AG09319 (cell line): Measurements from ENCODE around the gene CEBPE.

Experiments used
- DNase-seq: peaks from one replicate; pipeline ENCODE4 v3.0.0-alpha.2; 2010; ENCODE audit warnings: low read depth; ENCODE audit errors: extremely low read depth
- CTCF ChIP-seq: IDR thresholded peaks from 2 replicates; pipeline ENCODE4 v1.5.1; 2011; ENCODE audit warnings: low read depth, mild to moderate bottlenecking, inconsistent platforms, low read length, moderate library complexity

CEBPE gene

DNA sequence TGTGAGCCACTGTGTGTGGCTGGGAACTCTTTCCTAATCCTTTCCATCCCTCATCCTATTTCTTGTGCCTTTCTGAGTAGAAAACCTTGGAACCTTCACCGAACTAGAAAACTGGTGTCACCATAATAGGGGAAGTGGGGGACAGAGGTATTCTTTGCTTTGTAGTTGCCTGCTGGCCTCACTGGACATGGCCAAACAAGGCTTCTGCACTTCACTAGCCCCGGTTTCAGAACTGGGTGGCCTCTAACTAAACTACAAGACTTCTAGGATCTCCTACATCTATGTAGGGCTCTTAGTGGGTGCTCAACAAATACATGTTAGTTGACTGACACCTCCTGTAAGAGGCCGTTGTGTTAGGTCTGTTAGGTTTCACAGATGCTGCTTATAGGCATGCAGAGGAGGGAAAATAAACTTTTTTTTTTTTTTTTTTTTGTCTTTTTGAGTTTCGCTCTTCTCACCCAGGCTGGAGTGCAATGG, 13.7 kb downstream of the CEBPE start:
- TF ChIP-seq CTCF = no peak
- no peak for DNase-seq

DNA sequence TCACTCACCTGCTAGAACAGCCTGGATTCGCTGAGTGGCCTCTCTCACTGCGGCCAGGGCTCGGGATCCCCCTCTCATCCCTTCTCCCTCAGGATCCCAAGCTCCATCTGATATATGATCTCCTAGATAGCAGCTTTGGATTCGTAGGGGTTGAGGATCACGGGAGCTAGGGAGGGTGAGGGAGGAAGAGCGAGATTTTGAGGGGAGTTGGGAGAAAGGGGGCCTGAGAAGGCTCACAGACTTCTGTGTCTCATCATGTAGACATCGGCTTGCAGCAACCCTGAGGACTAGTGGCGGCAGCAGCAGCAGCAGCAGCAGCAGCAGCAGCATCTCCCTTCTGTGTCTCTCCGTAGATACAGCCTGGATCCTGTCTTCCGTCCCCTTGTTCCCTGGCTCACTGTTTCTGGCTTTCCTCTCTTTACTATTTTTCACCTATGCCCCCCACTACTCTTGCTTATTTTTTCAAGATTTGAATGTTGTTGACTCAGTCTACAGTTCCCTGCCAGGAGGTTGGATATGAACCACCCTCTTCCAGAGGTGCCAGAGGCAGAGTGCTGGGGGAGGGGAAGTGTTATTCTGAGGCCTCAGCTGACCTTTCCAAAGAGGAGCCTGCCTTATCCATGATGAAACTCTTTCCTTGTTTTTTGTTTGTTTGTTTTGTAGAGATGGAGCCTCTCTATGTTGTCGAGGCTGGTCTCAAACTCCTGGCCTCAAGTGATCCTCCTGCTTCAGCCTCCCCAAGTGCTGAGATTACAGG, 14.3 kb downstream of the CEBPE start, which contains the start of gene CIROP:
Gene CIROP, minus strand, starts transcription at position 399 of the 757 bp plus-strand sequence. Its CDS starts 69 bp downstream, at position 330.
- no peak for TF ChIP-seq CTCF
- DNase-seq = no peak

- no peak for TF ChIP-seq CTCF
- DNase-seq = no peak
These were observed 14.9 kb downstream of the CEBPE start for GRCh38 chr14:23104070-23104590.

GRCh38 chr14:23103581-23103980, 15.5 kb downstream of the CEBPE start:
- TF ChIP-seq CTCF = no peak
- DNase-seq = no peak

DNA sequence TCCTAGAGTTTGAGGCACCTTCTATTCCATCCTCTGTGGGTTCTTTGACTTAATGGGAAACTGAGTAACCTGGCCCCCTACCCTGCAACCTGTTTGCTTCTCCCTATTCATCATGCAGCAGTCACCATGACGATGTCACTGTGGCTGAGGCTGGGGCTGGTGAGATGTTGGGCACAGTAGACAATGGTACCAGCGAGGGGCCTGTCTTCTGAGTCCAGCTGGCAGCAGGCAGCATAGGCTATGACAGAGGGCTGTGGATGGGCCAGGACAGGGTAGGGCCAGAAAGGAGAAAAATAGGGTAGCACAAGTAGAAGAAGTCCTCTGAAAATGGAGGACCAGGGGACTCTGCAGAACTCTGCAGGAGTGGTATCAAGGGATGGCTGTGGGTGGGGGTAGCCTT, 16.3 kb downstream of the CEBPE start:
- TF ChIP-seq CTCF = no peak

DNA sequence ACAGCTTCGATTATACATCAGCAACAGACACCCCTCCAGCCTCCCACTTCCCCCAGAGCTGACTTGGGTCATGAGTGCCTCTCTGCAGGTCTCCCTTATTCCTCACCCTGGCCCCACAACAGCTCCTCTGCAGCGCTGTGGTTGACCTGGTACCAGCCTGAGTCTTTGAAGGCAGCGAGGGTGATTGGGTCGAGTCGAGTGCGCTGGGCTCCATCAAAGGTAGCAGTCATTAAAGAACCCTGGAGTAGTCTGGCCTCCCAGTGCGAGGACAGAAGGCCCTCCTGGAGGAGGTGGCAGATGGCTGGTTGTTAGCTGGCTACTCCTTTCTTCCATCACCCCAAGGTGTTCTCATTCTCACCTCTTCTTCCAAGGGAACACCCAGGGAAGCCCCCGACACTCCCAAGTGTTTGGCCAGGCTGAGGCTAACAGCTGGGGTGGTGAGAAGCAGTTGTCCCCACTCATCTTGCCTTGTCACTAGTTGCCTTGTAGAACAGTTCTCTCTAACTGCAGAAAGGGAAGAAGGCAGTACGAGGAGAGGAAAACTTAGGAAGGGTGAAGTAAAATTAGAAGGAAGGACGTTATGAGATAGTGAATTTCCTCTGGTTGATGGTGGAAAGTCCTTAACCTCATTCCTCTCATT, 16.9 kb downstream of the CEBPE start:
- no peak for TF ChIP-seq CTCF

More for the DNA sequence above, 16.3 kb downstream of the CEBPE start:
- no peak for DNase-seq

More for the DNA sequence above, 16.9 kb downstream of the CEBPE start:
- no peak for DNase-seq
